HepG2 (cell line): Measurements from ENCODE around the gene RPL6. TPM values are rescaled to one million over a fixed set of nuclear protein-coding genes. Genes with fewer than 3 reads are reported as not detected.

Experiments used
- BRF2 ChIP-seq: sonication (generic); formaldehyde crosslinking; IDR thresholded peaks from 2 replicates; pipeline ENCODE4 v1.8.1; 2022; ENCODE audit warnings: mild to moderate bottlenecking, missing genetic modification reagents
- CBX5 ChIP-seq: sonication (generic); formaldehyde crosslinking; IDR thresholded peaks from 2 replicates; pipeline ENCODE4 v1.4.0; 2020; ENCODE audit warnings: missing genetic modification reagents, borderline replicate concordance
- HIVEP1 ChIP-seq: sonication (generic); formaldehyde crosslinking; IDR thresholded peaks from 2 replicates; pipeline ENCODE4 v1.4.0; 2020; ENCODE audit warnings: mild to moderate bottlenecking, missing genetic modification reagents
- HMGA1 ChIP-seq: sonication (generic); formaldehyde crosslinking; conservative IDR thresholded peaks from 2 replicates; pipeline ENCODE4 v1.4.0; 2020; ENCODE audit warnings: missing genetic modification reagents
- PRDM10 ChIP-seq: sonication (generic); formaldehyde crosslinking; IDR thresholded peaks from 2 replicates; pipeline ENCODE4 v1.4.0; 2020; ENCODE audit warnings: low read depth, missing genetic modification reagents
- PRDM15 ChIP-seq: sonication (generic); formaldehyde crosslinking; IDR thresholded peaks from 2 replicates; pipeline ENCODE4 v1.4.0; 2020; ENCODE audit warnings: missing genetic modification reagents
- RELA ChIP-seq: sonication (generic); formaldehyde crosslinking; IDR thresholded peaks from 2 replicates; pipeline ENCODE4 v1.4.0; 2020; ENCODE audit warnings: missing genetic modification reagents
- RXRA ChIP-seq: sonication (generic); formaldehyde crosslinking; IDR thresholded peaks from 2 replicates; pipeline ENCODE4 v1.5.1; 2020; ENCODE audit warnings: missing genetic modification reagents
- SOX5 ChIP-seq: IDR thresholded peaks from 2 replicates; pipeline ENCODE4 v1.6.1; 2016; ENCODE audit warnings: borderline replicate concordance
- SP140L ChIP-seq: sonication (generic); formaldehyde crosslinking; IDR thresholded peaks from 2 replicates; pipeline ENCODE4 v1.4.0; 2020; ENCODE audit warnings: missing genetic modification reagents, borderline replicate concordance
- ZNF12 ChIP-seq: sonication (generic); formaldehyde crosslinking; IDR thresholded peaks from 2 replicates; pipeline ENCODE4 v1.5.0; 2020; ENCODE audit warnings: missing genetic modification reagents
- ZNF121 ChIP-seq: sonication (generic); formaldehyde crosslinking; IDR thresholded peaks from 2 replicates; pipeline ENCODE4 v1.5.0; 2020; ENCODE audit warnings: mild to moderate bottlenecking, missing genetic modification reagents
- ZNF484 ChIP-seq: sonication (generic); formaldehyde crosslinking; IDR thresholded peaks from 2 replicates; pipeline ENCODE4 v1.5.1; 2020; ENCODE audit warnings: mild to moderate bottlenecking, low read depth, missing genetic modification reagents, borderline replicate concordance
- ZNF609 ChIP-seq: sonication (generic); formaldehyde crosslinking; IDR thresholded peaks from 2 replicates; pipeline ENCODE4 v1.4.0; 2020; ENCODE audit warnings: mild to moderate bottlenecking, missing genetic modification reagents, borderline replicate concordance
- polyA plus RNA-seq, 8 experiments: library from polyadenylated mRNA; depleted of rRNA in 3 of 8; stranded (reverse) in 7 of 8; unstranded in 1 of 8; fragments of >200 nt; fragmentation: Illumina TruSeq in 4 of 8; extraction: Trizol in 4 of 8; gene quantifications; 2 replicates each; pipeline versions ENCODE4 v1.2.1 to v1.2.3, GENCODE V29; 2011 to 2016; ENCODE audit warnings: low read depth in 4 of 8, missing spikeins in 1 of 8, mixed read lengths in 1 of 8; ENCODE audit not compliant: insufficient read depth in 1 of 8
- total RNA-seq, 5 experiments: library from RNA; depleted of rRNA; stranded (reverse); fragments of >200 nt; fragmentation: Illumina TruSeq; extraction: Trizol; gene quantifications; 2 replicates each; pipeline ENCODE4 v1.2.3, GENCODE V29; 2016; ENCODE audit warnings: low read depth in 1 of 5

RPL6 gene
- total and polyA plus RNA-seq, 2 of the 13 experiments (the other 11 are each of a cell fraction or from before 2014, with no cell fraction given): 1,551 to 1,719 TPM

- TF ChIP-seq BRF2 (CRISPR knock-in tag): no peak
- peak; percentile 38; the same call in 1 of the 2 replicates for TF ChIP-seq SOX5 (CRISPR knock-in tag)
- no peak for TF ChIP-seq PRDM15 (CRISPR knock-in tag)
- TF ChIP-seq ZNF484: no peak
- peak; percentile 33; the same call in 1 of the 2 replicates for TF ChIP-seq ZNF12
- 0 out of 2 replicates have a peak, but pooled peaks have one; percentile 33 for TF ChIP-seq CBX5 (CRISPR knock-in tag)
- peak; percentile 90 for TF ChIP-seq RXRA (CRISPR knock-in tag)
- TF ChIP-seq RELA (CRISPR knock-in tag): 0 out of 2 replicates have a peak, but pooled peaks have one; percentile 16
- 0 out of 2 replicates have a peak, but pooled peaks have one; percentile 47 for TF ChIP-seq ZNF609 (CRISPR knock-in tag)
- TF ChIP-seq HMGA1 (CRISPR knock-in tag): no peak
- TF ChIP-seq SP140L (CRISPR knock-in tag): no peak
- peak; percentile 96 for TF ChIP-seq ZNF121 (CRISPR knock-in tag)
- peak; percentile 79 for TF ChIP-seq PRDM10 (CRISPR knock-in tag)
- TF ChIP-seq HIVEP1 (CRISPR knock-in tag): peak; percentile 77; the same call in 1 of the 2 replicates
Observed at GRCh38 chr12:112381883-112382796, 27.3 kb downstream of the RPL6 start, which contains the start of gene HECTD4 (continued).
